Measurements from ENCODE around the gene ZNF407.
A peak's percentile ranks its signal among the peaks of the same experiment; 100 is the strongest.

The ZNF407 gene

DNA sequence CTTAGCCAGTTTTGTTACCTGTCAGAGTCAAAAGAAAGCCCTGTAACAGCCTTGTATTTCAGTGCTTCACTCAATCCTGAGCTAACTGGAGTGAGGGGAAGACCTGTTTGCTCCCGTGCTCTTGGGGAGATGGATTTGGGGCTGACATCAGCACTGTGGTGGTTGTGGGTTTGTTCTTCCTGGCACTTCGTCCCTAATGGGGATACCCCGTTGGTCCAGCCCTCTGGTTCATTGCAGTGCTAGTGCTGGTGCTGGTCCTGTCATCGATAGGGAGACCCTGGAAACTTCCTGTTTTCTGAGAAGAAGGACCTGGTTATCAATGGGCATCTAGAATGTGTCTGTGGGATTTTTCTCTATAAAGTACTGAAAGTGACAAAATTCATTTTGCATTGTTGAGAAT, 205.4 kb downstream of the ZNF407 start:
- H2BK120ac ChIP-seq (ENCODE audit: low read depth, low read length) = no peak overlapping the region
- H3K23ac ChIP-seq (ENCODE audit: low read length) = no peak overlapping the region
- H3K9ac ChIP-seq (ENCODE audit: low read length) = no peak overlapping the region
- peaks cover 3% of the 10 kb centered on the region for H3K4me1 ChIP-seq (ENCODE audit: control insufficient read depth, low read depth, low read length)
- no peaks in the 10 kb centered on the region for H3K36me3 ChIP-seq (ENCODE audit: control insufficient read depth, insufficient read depth, low read length)
- no peak overlapping the region for H3K27ac ChIP-seq (ENCODE audit: low read depth, low read length)
- H3K18ac ChIP-seq (ENCODE audit: low read length) = no peak overlapping the region
- no peak overlapping the region for H3K56ac ChIP-seq (ENCODE audit: low read length)
- no peak overlapping the region for H2BK15ac ChIP-seq (replicated peaks; ENCODE audit: low read depth)
- no peaks in the 10 kb centered on the region for H3K27me3 ChIP-seq (ENCODE audit: insufficient read depth, low read length, poor library complexity)
- no peak overlapping the region for H3K4me2 ChIP-seq (ENCODE audit: low read length)
- H4K5ac ChIP-seq (ENCODE audit: low read length) = no peak overlapping the region
- H2AK5ac ChIP-seq (ENCODE audit: low read length) = no peak overlapping the region
- no peaks in the 10 kb centered on the region for H3K79me2 ChIP-seq (ENCODE audit: control insufficient read depth, insufficient read depth, low read length)
- no peak overlapping the region for H2BK5ac ChIP-seq (ENCODE audit: low read length)
- no peak overlapping the region for H3K4me3 ChIP-seq (ENCODE audit: low read length)
- WGBS (ENCODE audit: extremely low coverage, insufficient coverage, low lambda C conversion rate) = no CpG with 5 or more reads among the region's 4 CpGs
- DNase-seq = no peak
- no peak overlapping the region for H4K8ac ChIP-seq (ENCODE audit: low read depth, low read length)
- no peak overlapping the region for H3K4ac ChIP-seq (ENCODE audit: low read depth, low read length)
- no peaks in the 10 kb centered on the region for H3K79me1 ChIP-seq (ENCODE audit: low read length)

DNA sequence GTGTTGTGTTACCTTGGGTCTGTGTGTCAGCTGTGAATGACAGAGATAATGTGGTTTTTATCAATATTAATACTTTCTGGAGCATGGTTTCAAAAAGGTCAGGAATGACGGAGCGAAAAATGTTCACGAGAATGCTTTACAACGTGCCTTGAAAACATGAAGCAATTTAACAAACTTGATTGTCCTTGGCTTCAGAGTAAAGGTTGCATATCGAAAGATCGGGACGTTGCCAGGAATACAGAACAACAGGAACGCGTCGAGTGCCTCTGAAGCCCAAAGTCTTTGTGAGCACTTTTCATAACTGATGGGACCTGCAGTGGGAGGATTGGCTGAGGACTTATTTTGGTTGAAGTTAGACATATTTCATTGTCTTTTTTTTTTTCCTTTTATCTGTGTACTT, 206.1 kb downstream of the ZNF407 start:
- no CpG with 5 or more reads among the region's 10 CpGs for WGBS (ENCODE audit: extremely low coverage, insufficient coverage, low lambda C conversion rate)
- Histone ChIP-seq H2BK5ac (ENCODE audit: low read length) (no peak overlapping the region), H2AK5ac (ENCODE audit: low read length) (no peak overlapping the region), H3K27me3 (ENCODE audit: insufficient read depth, low read length, poor library complexity) (no peaks in the 10 kb centered on the region), H2BK120ac (ENCODE audit: low read depth, low read length) (peak overlapping the region; percentile 82), H3K4me3 (ENCODE audit: low read length) (no peak overlapping the region), H3K4ac (ENCODE audit: low read depth, low read length) (no peak overlapping the region), H3K23ac (ENCODE audit: low read length) (no peak overlapping the region), H3K36me3 (ENCODE audit: control insufficient read depth, insufficient read depth, low read length) (no peaks in the 10 kb centered on the region), H4K5ac (ENCODE audit: low read length) (no peak overlapping the region), H3K9ac (ENCODE audit: low read length) (no peak overlapping the region), H3K27ac (ENCODE audit: low read depth, low read length) (no peak overlapping the region), H3K79me2 (ENCODE audit: control insufficient read depth, insufficient read depth, low read length) (no peaks in the 10 kb centered on the region), H2BK15ac (replicated peaks; ENCODE audit: low read depth) (no peak overlapping the region), H3K18ac (ENCODE audit: low read length) (peak overlapping the region; percentile 39), H3K4me1 (ENCODE audit: control insufficient read depth, low read depth, low read length) (peaks cover 3% of the 10 kb centered on the region), H3K79me1 (ENCODE audit: low read length) (no peaks in the 10 kb centered on the region), H3K4me2 (ENCODE audit: low read length) (no peak overlapping the region), H4K8ac (ENCODE audit: low read depth, low read length) (no peak overlapping the region), H3K56ac (ENCODE audit: low read length) (no peak overlapping the region)
- no peak for DNase-seq

DNA sequence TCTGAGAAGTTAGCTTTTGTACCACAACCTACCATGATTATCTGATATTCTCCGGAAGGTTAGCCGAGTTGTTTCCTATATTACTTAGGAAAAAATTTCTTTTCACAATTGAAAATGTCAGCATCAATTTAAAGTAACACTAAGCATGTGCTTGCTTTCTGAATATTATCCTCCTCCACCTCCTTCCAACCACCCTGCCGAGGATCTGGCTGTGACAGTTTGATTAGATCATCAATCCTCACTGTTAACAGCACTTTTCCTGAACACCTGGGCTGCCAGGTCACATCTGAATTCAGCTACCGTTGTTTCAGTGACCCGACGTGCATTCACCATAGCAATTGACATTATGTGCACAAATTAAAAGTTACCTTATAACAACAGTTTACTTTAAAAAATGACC, 207.0 kb downstream of the ZNF407 start:
- Histone ChIP-seq H3K4me1 (ENCODE audit: control insufficient read depth, low read depth, low read length) (peaks cover 3% of the 10 kb centered on the region), H2AK5ac (ENCODE audit: low read length) (no peak overlapping the region), H4K8ac (ENCODE audit: low read depth, low read length) (no peak overlapping the region), H3K4me3 (ENCODE audit: low read length) (no peak overlapping the region), H3K23ac (ENCODE audit: low read length) (no peak overlapping the region), H3K79me1 (ENCODE audit: low read length) (no peaks in the 10 kb centered on the region), H3K27me3 (ENCODE audit: insufficient read depth, low read length, poor library complexity) (no peaks in the 10 kb centered on the region), H3K79me2 (ENCODE audit: control insufficient read depth, insufficient read depth, low read length) (no peaks in the 10 kb centered on the region), H2BK5ac (ENCODE audit: low read length) (no peak overlapping the region), H3K36me3 (ENCODE audit: control insufficient read depth, insufficient read depth, low read length) (no peaks in the 10 kb centered on the region), H3K4ac (ENCODE audit: low read depth, low read length) (no peak overlapping the region), H3K9ac (ENCODE audit: low read length) (no peak overlapping the region), H3K18ac (ENCODE audit: low read length) (no peak overlapping the region), H3K56ac (ENCODE audit: low read length) (no peak overlapping the region), H2BK120ac (ENCODE audit: low read depth, low read length) (no peak overlapping the region), H3K27ac (ENCODE audit: low read depth, low read length) (no peak overlapping the region), H3K4me2 (ENCODE audit: low read length) (no peak overlapping the region), H4K5ac (ENCODE audit: low read length) (no peak overlapping the region), H2BK15ac (replicated peaks; ENCODE audit: low read depth) (no peak overlapping the region)
- WGBS (ENCODE audit: extremely low coverage, insufficient coverage, low lambda C conversion rate) = no CpG with 5 or more reads among the region's 6 CpGs
- DNase-seq = peak; percentile 35

DNA sequence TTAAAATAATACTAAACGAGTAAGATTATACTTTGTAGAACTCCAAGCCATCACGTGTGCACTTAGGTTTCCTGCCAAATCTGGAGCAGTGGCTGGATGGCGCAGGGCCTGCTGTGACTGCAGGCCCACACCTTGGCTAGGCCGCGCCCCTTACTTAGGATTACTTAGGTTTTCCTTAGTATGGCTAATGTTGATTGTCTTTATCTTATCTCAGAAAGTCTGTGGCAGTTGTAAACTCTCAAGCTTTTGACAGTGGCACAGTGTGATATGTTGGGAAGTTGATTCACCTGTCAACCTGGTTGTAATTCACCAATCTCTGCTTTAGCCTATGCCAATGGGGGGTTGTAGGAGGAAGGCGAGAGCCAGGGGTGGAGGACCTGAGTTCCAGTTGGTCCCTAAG, 208.4 kb downstream of the ZNF407 start:
- H3K23ac ChIP-seq (ENCODE audit: low read length) = no peak overlapping the region
- no peak overlapping the region for H4K5ac ChIP-seq (ENCODE audit: low read length)
- no peak overlapping the region for H3K4me2 ChIP-seq (ENCODE audit: low read length)
- no peak overlapping the region for H3K27ac ChIP-seq (ENCODE audit: low read depth, low read length)
- H3K18ac ChIP-seq (ENCODE audit: low read length) = no peak overlapping the region
- no peak overlapping the region for H4K8ac ChIP-seq (ENCODE audit: low read depth, low read length)
- no peak overlapping the region for H2BK15ac ChIP-seq (replicated peaks; ENCODE audit: low read depth)
- no peaks in the 10 kb centered on the region for H3K79me1 ChIP-seq (ENCODE audit: low read length)
- DNase-seq = peak; percentile 83
- H3K79me2 ChIP-seq (ENCODE audit: control insufficient read depth, insufficient read depth, low read length) = no peaks in the 10 kb centered on the region
- no peaks in the 10 kb centered on the region for H3K27me3 ChIP-seq (ENCODE audit: insufficient read depth, low read length, poor library complexity)
- H3K4me1 ChIP-seq (ENCODE audit: control insufficient read depth, low read depth, low read length) = peaks cover 3% of the 10 kb centered on the region
- H3K56ac ChIP-seq (ENCODE audit: low read length) = no peak overlapping the region
- H2BK120ac ChIP-seq (ENCODE audit: low read depth, low read length) = no peak overlapping the region
- H3K4ac ChIP-seq (ENCODE audit: low read depth, low read length) = no peak overlapping the region
- H2AK5ac ChIP-seq (ENCODE audit: low read length) = no peak overlapping the region
- no peak overlapping the region for H2BK5ac ChIP-seq (ENCODE audit: low read length)
- H3K36me3 ChIP-seq (ENCODE audit: control insufficient read depth, insufficient read depth, low read length) = no peaks in the 10 kb centered on the region
- no CpG with 5 or more reads among the region's 6 CpGs for WGBS (ENCODE audit: extremely low coverage, insufficient coverage, low lambda C conversion rate)
- no peak overlapping the region for H3K9ac ChIP-seq (ENCODE audit: low read length)
- H3K4me3 ChIP-seq (ENCODE audit: low read length) = no peak overlapping the region

DNA sequence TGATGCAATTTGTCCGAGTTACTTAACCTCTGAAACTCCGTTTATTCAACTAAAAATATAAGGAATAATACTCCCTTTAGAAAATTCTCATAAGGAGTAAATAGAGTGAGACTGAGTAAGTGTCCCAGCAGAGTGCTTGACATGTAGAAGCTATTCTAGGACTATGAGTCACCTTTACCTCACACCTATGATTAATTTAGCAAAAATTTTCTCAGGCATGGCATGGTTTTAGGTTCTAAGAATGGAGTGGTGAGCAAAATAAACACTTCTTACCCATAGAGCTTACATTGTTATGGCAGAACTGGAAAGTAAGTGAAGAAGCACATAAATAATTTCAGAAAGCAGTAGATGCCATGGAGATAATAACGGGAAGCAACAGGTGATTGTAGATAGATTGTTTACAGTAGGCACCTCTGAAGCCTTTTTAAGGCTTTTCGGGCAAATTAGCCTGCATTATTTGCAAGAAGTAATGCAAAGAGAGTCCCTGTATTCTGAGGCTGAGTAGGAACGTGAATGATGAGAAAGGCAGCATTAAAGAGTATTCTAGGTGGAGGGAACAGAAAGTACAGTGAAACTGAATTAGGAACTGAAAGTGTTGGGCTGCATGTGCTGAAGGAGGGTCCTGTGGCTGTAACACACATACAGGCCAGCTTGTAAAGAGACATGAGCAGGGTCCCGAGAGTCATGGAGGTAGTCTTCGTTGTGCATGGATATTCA, 209.2 kb downstream of the ZNF407 start:
- Histone ChIP-seq H2BK5ac (ENCODE audit: low read length) (no peak overlapping the region), H3K56ac (ENCODE audit: low read length) (no peak overlapping the region), H3K4ac (ENCODE audit: low read depth, low read length) (no peak overlapping the region), H2BK120ac (ENCODE audit: low read depth, low read length) (no peak overlapping the region), H3K27me3 (ENCODE audit: insufficient read depth, low read length, poor library complexity) (no peaks in the 10 kb centered on the region), H4K8ac (ENCODE audit: low read depth, low read length) (no peak overlapping the region), H3K27ac (ENCODE audit: low read depth, low read length) (no peak overlapping the region), H3K4me2 (ENCODE audit: low read length) (no peak overlapping the region), H3K79me1 (ENCODE audit: low read length) (no peaks in the 10 kb centered on the region), H3K36me3 (ENCODE audit: control insufficient read depth, insufficient read depth, low read length) (no peaks in the 10 kb centered on the region), H3K4me1 (ENCODE audit: control insufficient read depth, low read depth, low read length) (peaks cover 3% of the 10 kb centered on the region), H3K23ac (ENCODE audit: low read length) (no peak overlapping the region), H2BK15ac (replicated peaks; ENCODE audit: low read depth) (no peak overlapping the region), H2AK5ac (ENCODE audit: low read length) (no peak overlapping the region), H3K4me3 (ENCODE audit: low read length) (no peak overlapping the region), H3K79me2 (ENCODE audit: control insufficient read depth, insufficient read depth, low read length) (no peaks in the 10 kb centered on the region), H3K18ac (ENCODE audit: low read length) (no peak overlapping the region), H3K9ac (ENCODE audit: low read length) (no peak overlapping the region), H4K5ac (ENCODE audit: low read length) (no peak overlapping the region)
- peak; percentile 54 for DNase-seq
- WGBS (ENCODE audit: extremely low coverage, insufficient coverage, low lambda C conversion rate) = no CpG with 5 or more reads among the region's 7 CpGs

DNA sequence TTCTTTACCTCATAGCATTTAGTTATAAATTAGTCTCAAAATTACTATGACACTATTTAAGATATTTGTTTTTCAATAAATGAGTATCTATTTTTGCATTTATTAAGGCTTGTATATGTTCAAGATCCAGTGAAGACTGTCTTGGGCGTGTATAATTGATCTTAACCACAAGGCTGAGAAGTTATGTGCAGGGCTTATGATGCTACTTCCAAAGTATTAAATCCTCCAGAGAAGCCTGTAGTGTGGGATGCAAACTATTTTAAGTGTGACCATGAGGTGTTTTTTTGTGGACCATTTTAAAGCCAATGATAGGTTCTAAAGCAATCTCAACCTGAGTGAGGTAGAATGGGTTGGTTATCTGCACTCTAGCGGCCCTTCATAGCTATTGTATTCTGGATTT, 219.9 kb downstream of the ZNF407 start:
- no peak overlapping the region for H3K4me2 ChIP-seq (ENCODE audit: low read length)

More for the DNA sequence above, 219.9 kb downstream of the ZNF407 start:
- H3K4me3 ChIP-seq (ENCODE audit: low read length) = no peak overlapping the region
- no peak overlapping the region for H3K23ac ChIP-seq (ENCODE audit: low read length)
- H2BK5ac ChIP-seq (ENCODE audit: low read length) = no peak overlapping the region
- no peak for DNase-seq
- no peaks in the 10 kb centered on the region for H3K36me3 ChIP-seq (ENCODE audit: control insufficient read depth, insufficient read depth, low read length)
- H4K8ac ChIP-seq (ENCODE audit: low read depth, low read length) = no peak overlapping the region
- WGBS (ENCODE audit: extremely low coverage, insufficient coverage, low lambda C conversion rate) = no CpG with 5 or more reads among the region's 2 CpGs
- no peak overlapping the region for H3K9ac ChIP-seq (ENCODE audit: low read length)
- no peak overlapping the region for H3K56ac ChIP-seq (ENCODE audit: low read length)
- H4K5ac ChIP-seq (ENCODE audit: low read length) = no peak overlapping the region
- H3K79me2 ChIP-seq (ENCODE audit: control insufficient read depth, insufficient read depth, low read length) = no peaks in the 10 kb centered on the region
- no peak overlapping the region for H2BK120ac ChIP-seq (ENCODE audit: low read depth, low read length)
- no peak overlapping the region for H3K27ac ChIP-seq (ENCODE audit: low read depth, low read length)
- no peak overlapping the region for H3K18ac ChIP-seq (ENCODE audit: low read length)
- no peak overlapping the region for H3K4ac ChIP-seq (ENCODE audit: low read depth, low read length)
- no peaks in the 10 kb centered on the region for H3K4me1 ChIP-seq (ENCODE audit: control insufficient read depth, low read depth, low read length)
- H3K79me1 ChIP-seq (ENCODE audit: low read length) = no peaks in the 10 kb centered on the region
- no peaks in the 10 kb centered on the region for H3K27me3 ChIP-seq (ENCODE audit: insufficient read depth, low read length, poor library complexity)
- H2BK15ac ChIP-seq (replicated peaks; ENCODE audit: low read depth) = no peak overlapping the region
- no peak overlapping the region for H2AK5ac ChIP-seq (ENCODE audit: low read length)
